PC-9 (cell line): ENCODE results near the gene MC3R.

Experiments used
- EZH2 ChIP-seq: fragments of 200-600 bp; sonication (generic); IDR thresholded peaks from 2 replicates; pipeline ENCODE4 v1.8.0; 2017; ENCODE audit warnings: antibody characterized with exemption, low read depth
- TF ChIP-seq, protein P1 (sequence below): fragments of 200-600 bp; sonication (generic); conservative IDR thresholded peaks from 2 replicates; pipeline ENCODE4 v1.6.1; 2017; ENCODE audit warnings: mixed run types, antibody characterized with exemption, mild to moderate bottlenecking, moderate library complexity

DNA sequence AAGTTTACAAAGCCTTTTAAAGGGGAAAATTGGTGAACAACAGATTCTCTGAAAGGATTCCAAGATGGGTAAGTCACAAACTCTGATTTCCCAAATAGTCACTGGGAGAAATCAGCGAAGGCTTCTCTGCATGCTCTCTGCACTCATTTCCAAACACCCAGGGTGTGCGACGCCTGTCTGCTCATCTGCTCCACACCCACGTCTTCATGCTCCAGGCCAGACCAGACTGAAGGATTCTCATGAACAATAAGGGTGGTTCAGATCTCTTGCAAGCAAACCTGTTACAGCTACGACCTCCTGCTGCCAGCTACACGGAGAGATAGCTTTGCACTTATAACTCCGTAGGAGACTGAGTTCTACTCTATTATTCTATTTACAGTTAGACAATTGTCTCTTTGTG is 1.4 kb downstream of the MC3R start:
- TF ChIP-seq, protein P1, sequence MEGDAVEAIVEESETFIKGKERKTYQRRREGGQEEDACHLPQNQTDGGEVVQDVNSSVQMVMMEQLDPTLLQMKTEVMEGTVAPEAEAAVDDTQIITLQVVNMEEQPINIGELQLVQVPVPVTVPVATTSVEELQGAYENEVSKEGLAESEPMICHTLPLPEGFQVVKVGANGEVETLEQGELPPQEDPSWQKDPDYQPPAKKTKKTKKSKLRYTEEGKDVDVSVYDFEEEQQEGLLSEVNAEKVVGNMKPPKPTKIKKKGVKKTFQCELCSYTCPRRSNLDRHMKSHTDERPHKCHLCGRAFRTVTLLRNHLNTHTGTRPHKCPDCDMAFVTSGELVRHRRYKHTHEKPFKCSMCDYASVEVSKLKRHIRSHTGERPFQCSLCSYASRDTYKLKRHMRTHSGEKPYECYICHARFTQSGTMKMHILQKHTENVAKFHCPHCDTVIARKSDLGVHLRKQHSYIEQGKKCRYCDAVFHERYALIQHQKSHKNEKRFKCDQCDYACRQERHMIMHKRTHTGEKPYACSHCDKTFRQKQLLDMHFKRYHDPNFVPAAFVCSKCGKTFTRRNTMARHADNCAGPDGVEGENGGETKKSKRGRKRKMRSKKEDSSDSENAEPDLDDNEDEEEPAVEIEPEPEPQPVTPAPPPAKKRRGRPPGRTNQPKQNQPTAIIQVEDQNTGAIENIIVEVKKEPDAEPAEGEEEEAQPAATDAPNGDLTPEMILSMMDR, result no peak
- no peak for TF ChIP-seq EZH2
